HepG2 (cell line): ENCODE data around the gene KCNIP3.

Source experiments
- BHLHE40 ChIP-seq: IDR thresholded peaks from 2 replicates; pipeline ENCODE4 v1.6.1; 2011; ENCODE audit warnings: low read length, improper control_type of control experiment
- ELF1 ChIP-seq: sonication (generic); formaldehyde crosslinking; IDR thresholded peaks from 2 replicates; pipeline ENCODE4 v1.4.0; 2020; ENCODE audit warnings: missing genetic modification reagents
- EP300 ChIP-seq, 3 experiments: sonication (generic) in 1 of 3; formaldehyde crosslinking in 1 of 3; IDR thresholded peaks; 2 replicates each; pipeline versions ENCODE4 v1.5.1 to v1.6.1; 2011 to 2020; ENCODE audit warnings: low read depth in 2 of 3, low read length in 2 of 3, borderline replicate concordance in 1 of 3, improper control_type of control experiment in 1 of 3, mild to moderate bottlenecking in 1 of 3, missing genetic modification reagents in 1 of 3, moderate library complexity in 1 of 3
- FOXA1 ChIP-seq, 2 experiments: fragments of 450-650 bp in 1 of 2; sonication (generic) in 1 of 2; formaldehyde crosslinking in 1 of 2; IDR thresholded peaks; 2 replicates each; pipeline versions ENCODE4 v1.4.0 to v1.6.1; 2016 to 2020; ENCODE audit warnings: missing genetic modification reagents in 1 of 2
- KLF16 ChIP-seq, 2 experiments: sonication (generic) in 1 of 2; formaldehyde crosslinking in 1 of 2; IDR thresholded peaks; 2 replicates each; pipeline versions ENCODE4 v1.6.1 to v1.8.0; 2016 to 2023; ENCODE audit warnings: missing genetic modification reagents in 2 of 2, missing compliant biosample characterization in 1 of 2
- TF ChIP-seq, protein P1 (sequence below): sonication (generic); formaldehyde crosslinking; IDR thresholded peaks from 2 replicates; pipeline ENCODE4 v1.4.0; 2020; ENCODE audit warnings: missing genetic modification reagents

GRCh38 chr2:95382192-95382591 lies 85.0 kb downstream of the KCNIP3 start:
- TF ChIP-seq FOXA1 (IDR thresholded peaks at IDR 0.05) (no peak), FOXA1 (CRISPR knock-in tag; IDR thresholded peaks at IDR 0.05) (no peak), BHLHE40 (no peak), EP300 (IDR thresholded peaks at IDR 0.05; ENCODE audit: low read depth in 2 of 2, low read length in 2 of 2) (no peak), EP300 (CRISPR knock-in tag; IDR thresholded peaks at IDR 0.05; ENCODE audit: borderline replicate concordance) (no peak), ELF1 (CRISPR knock-in tag) (no peak), KLF16 (CRISPR knock-in tag; IDR thresholded peaks at IDR 0.05) (no peak)
- TF ChIP-seq, protein P1, sequence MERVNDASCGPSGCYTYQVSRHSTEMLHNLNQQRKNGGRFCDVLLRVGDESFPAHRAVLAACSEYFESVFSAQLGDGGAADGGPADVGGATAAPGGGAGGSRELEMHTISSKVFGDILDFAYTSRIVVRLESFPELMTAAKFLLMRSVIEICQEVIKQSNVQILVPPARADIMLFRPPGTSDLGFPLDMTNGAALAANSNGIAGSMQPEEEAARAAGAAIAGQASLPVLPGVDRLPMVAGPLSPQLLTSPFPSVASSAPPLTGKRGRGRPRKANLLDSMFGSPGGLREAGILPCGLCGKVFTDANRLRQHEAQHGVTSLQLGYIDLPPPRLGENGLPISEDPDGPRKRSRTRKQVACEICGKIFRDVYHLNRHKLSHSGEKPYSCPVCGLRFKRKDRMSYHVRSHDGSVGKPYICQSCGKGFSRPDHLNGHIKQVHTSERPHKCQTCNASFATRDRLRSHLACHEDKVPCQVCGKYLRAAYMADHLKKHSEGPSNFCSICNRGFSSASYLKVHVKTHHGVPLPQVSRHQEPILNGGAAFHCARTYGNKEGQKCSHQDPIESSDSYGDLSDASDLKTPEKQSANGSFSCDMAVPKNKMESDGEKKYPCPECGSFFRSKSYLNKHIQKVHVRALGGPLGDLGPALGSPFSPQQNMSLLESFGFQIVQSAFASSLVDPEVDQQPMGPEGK (CRISPR knock-in tag), result no peak
